ENCODE measurements around the gene SELP.
A peak's percentile ranks its signal among the peaks of the same experiment; 100 is the strongest.

SELP gene

GRCh38 chr1:169618367-169618766, 11.6 kb downstream of the SELP start:
- DNase-seq = no peak

GRCh38 chr1:169615803-169616202, 14.1 kb downstream of the SELP start:
- no peak for DNase-seq

GRCh38 chr1:169610858-169611257, 19.1 kb downstream of the SELP start:
- DNase-seq = no peak

GRCh38 chr1:169610108-169610507, 19.8 kb downstream of the SELP start:
- DNase-seq = no peak

- no peak for DNase-seq
These were observed 21.7 kb downstream of the SELP start for GRCh38 chr1:169608226-169608625.

GRCh38 chr1:169604781-169605560, 25.0 kb downstream of the SELP start:
- peak; percentile 71 to 76 for DNase-seq

- DNase-seq = peak in 1 of 2 donors; percentile 54
These were observed 28.6 kb downstream of the SELP start for GRCh38 chr1:169601096-169601881.

- DNase-seq = no peak
These were observed 33.9 kb downstream of the SELP start for GRCh38 chr1:169595764-169596711.

GRCh38 chr1:169594391-169594790, 35.5 kb downstream of the SELP start:
- DNase-seq = no peak

GRCh38 chr1:169590932-169591331, 39.0 kb downstream of the SELP start:
- no peak for DNase-seq

GRCh38 chr1:169588785-169589485, 41.0 kb downstream of the SELP start:
- no peak for DNase-seq

GRCh38 chr1:169588112-169588511, 41.8 kb downstream of the SELP start:
- no peak for DNase-seq

- peak; percentile 79 to 80 for DNase-seq
These were observed 43.3 kb downstream of the SELP start, which contains the start of gene F5 for GRCh38 chr1:169586395-169587255. Gene F5, minus strand, starts transcription at chr1:169586481. Its CDS starts 95 bp downstream, at chr1:169586386.

- DNase-seq = no peak
These were observed 43.9 kb downstream of the SELP start for GRCh38 chr1:169586067-169586394.

GRCh38 chr1:169585181-169585580, 44.7 kb downstream of the SELP start:
- DNase-seq = no peak

GRCh38 chr1:169584483-169585144, 45.3 kb downstream of the SELP start:
- DNase-seq = no peak

- no peak for DNase-seq
These were observed 51.8 kb downstream of the SELP start for GRCh38 chr1:169577981-169578738.

GRCh38 chr1:169576935-169577331, 53.0 kb downstream of the SELP start:
- no peak for DNase-seq

GRCh38 chr1:169576241-169576934, 53.5 kb downstream of the SELP start:
- no peak for DNase-seq

All from CD4-positive, alpha-beta T cell treated with Interferon alpha-2 for 1 hour (primary cell).